K562 (cell line): ENCODE measurements around the gene ARHGEF16. TPM values are rescaled to one million over a fixed set of nuclear protein-coding genes. Genes with fewer than 3 reads are reported as not detected.

Experiments
- ATAC-seq: fragments of 200-7000 bp; cut with Tn5 transposase; 3 replicates; pipeline ENCODE4 v1.9.1; 2020; ENCODE audit warnings: moderate library complexity
- BruUV-seq: library from RNA; stranded (reverse); fragments of 400-500 nt; replicated peaks from 2 replicates; lab custom pipeline; 2021; lab: Mats Ljungman, UMichigan
- CTCF ChIA-PET: fragments of 300-600 bp; formaldehyde crosslinking; extraction: SDS; loops from one replicate; lab custom pipeline; 2021; ENCODE audit warnings: low intra/inter-chr PET ratio; lab: Yijun Ruan, JAX
- POLR2A ChIA-PET: fragments of 300-600, 350-650 bp; sonication (Branson Sonifier 250); formaldehyde crosslinking; extraction: SDS; loops from one replicate; lab custom pipeline; 2021; ENCODE audit warnings: antibody characterized with exemption, inconsistent platforms; lab: Yijun Ruan, JAX
- DNase-seq, 4 experiments: peaks; one replicate each; pipeline versions ENCODE4 v3.0.0 to v3.0.0-alpha.2; 2011 to 2018; ENCODE audit warnings: low spot score in 3 of 4, mixed read lengths in 3 of 4; ENCODE audit errors: extremely low read depth in 1 of 4
- FAIRE-seq: peaks from 2 replicates; lab custom pipeline; 2011; peaks lifted over from hg19 to GRCh38; lab: Jason Lieb, UNC
- H2AFZ ChIP-seq: 2 replicates; pipeline ENCODE4 v1.6.0; 2011; ENCODE audit warnings: low read depth, low read length, control low read depth, inconsistent platforms
- H3K27ac ChIP-seq: fragments of 200-600 bp; 3 replicates; pipeline ENCODE4 v1.8.0; 2011; ENCODE audit warnings: low read depth, mild to moderate bottlenecking, control low read depth, inconsistent platforms, low read length, moderate library complexity, mixed read lengths; ENCODE audit errors: extremely low read depth
- H3K27me3 ChIP-seq, 2 experiments: fragments of 300-600 bp in 1 of 2; 2 replicates in 1 of 2; 3 replicates in 1 of 2; pipeline versions ENCODE4 v1.6.0 to v1.8.0; 2011; ENCODE audit warnings: inconsistent platforms in 2 of 2, low read length in 2 of 2, mild to moderate bottlenecking in 1 of 2, mixed read lengths in 1 of 2, moderate library complexity in 1 of 2; ENCODE audit not compliant: control insufficient read depth in 2 of 2, insufficient read depth in 2 of 2
- H3K36me3 ChIP-seq: fragments of 300-600 bp; 3 replicates; pipeline ENCODE4 v1.8.0; 2011; ENCODE audit warnings: mild to moderate bottlenecking, low read length, inconsistent platforms; ENCODE audit not compliant: control insufficient read depth, insufficient read depth
- H3K4me1 ChIP-seq, 2 experiments: fragments of 200-600 bp in 1 of 2; replicated peaks in 1 of 2; 2 replicates in 1 of 2; 3 replicates in 1 of 2; pipeline versions ENCODE4 v1.5.1 to v1.8.0; 2011; ENCODE audit warnings: inconsistent platforms in 2 of 2, low read length in 2 of 2, mild to moderate bottlenecking in 1 of 2, mixed read lengths in 1 of 2, moderate library complexity in 1 of 2; ENCODE audit not compliant: control insufficient read depth in 2 of 2, insufficient read depth in 2 of 2
- H3K4me2 ChIP-seq: 2 replicates; pipeline ENCODE4 v1.6.1; 2011; ENCODE audit warnings: low read length, control low read depth, inconsistent platforms, mixed read lengths; ENCODE audit not compliant: insufficient read depth
- H3K4me3 ChIP-seq: fragments of 200-600 bp; sonication (generic), shearing (Covaris generic); 2 replicates; pipeline ENCODE4 v1.5.1; 2016; ENCODE audit warnings: control low read depth, inconsistent platforms
- H3K79me2 ChIP-seq: fragments of 200-600 bp; 3 replicates; pipeline ENCODE4 v1.8.0; 2011; ENCODE audit warnings: low read length, inconsistent platforms; ENCODE audit not compliant: control insufficient read depth, insufficient read depth
- H3K9ac ChIP-seq, 2 experiments: 2 replicates each; pipeline versions ENCODE4 v1.6.0 to v1.6.1; 2011; ENCODE audit warnings: low read depth in 2 of 2, low read length in 2 of 2, control low read depth in 1 of 2, inconsistent platforms in 1 of 2, mild to moderate bottlenecking in 1 of 2, mixed read lengths in 1 of 2; ENCODE audit not compliant: insufficient read depth in 1 of 2
- H3K9me1 ChIP-seq: one replicate; pipeline ENCODE4 v1.6.0; 2011; ENCODE audit warnings: inconsistent platforms, mild to moderate bottlenecking, low read length, moderate library complexity; ENCODE audit not compliant: control insufficient read depth, insufficient read depth
- H3K9me3 ChIP-seq: replicated peaks from 2 replicates; pipeline ENCODE4 v1.5.1; 2011; ENCODE audit warnings: low read depth, low read length, inconsistent platforms; ENCODE audit not compliant: control insufficient read depth, insufficient read depth
- H4K20me1 ChIP-seq: replicated peaks from 2 replicates; pipeline ENCODE4 v1.6.1; 2011; ENCODE audit warnings: low read length, inconsistent platforms, mixed read lengths; ENCODE audit not compliant: control insufficient read depth, insufficient read depth
- TEAD2 ChIP-seq: fragments of 450-650 bp; IDR thresholded peaks from 2 replicates; pipeline ENCODE4 v1.6.1; 2016; ENCODE audit warnings: missing genetic modification characterization, control low read depth, missing compliant biosample characterization
- WGBS: fragments of 100-300 bp; shearing (Covaris generic); methylation state at CpG from one replicate; pipeline ENCODE4 v1.1.6; 2016; ENCODE audit warnings: low coverage, mixed read lengths; ENCODE audit not compliant: insufficient coverage; ENCODE audit errors: missing lambda C conversion rate; 5-methylcytosine and 5-hydroxymethylcytosine counted together
- in situ Hi-C: fragments of 300-500 bp; cut with MboI; formaldehyde crosslinking; loops from 4 replicates; pipeline ENCODE4 v1.15.0; 2018; ENCODE audit warnings: inconsistent platforms, mixed read lengths
- intact Hi-C: fragments of 100-400 bp; cut with micrococcal nuclease; formaldehyde crosslinking; loops from 2 replicates; pipeline ENCODE4 v1.14.2; 2022
- polyA plus RNA-seq, 8 experiments: library from polyadenylated mRNA; depleted of rRNA in 4 of 8; stranded (reverse) in 5 of 8; unstranded in 3 of 8; fragments of >200 nt; fragmentation: Nextera tagmentation in 2 of 8; fragmentation: Illumina TruSeq in 1 of 8; extraction: Ambion mirVana in 2 of 8; extraction: Trizol in 1 of 8; gene quantifications; 2 replicates each; pipeline versions ENCODE4 v1.2.1 to v1.2.3, GENCODE V29; 2011 to 2014; ENCODE audit warnings: inconsistent platforms in 1 of 8, missing spikeins in 1 of 8
- total RNA-seq, 7 experiments: library from RNA; depleted of rRNA in 6 of 7; stranded (reverse); fragments of >200 nt in 6 of 7; fragmentation: Illumina TruSeq in 2 of 7; extraction: Trizol in 2 of 7; gene quantifications; 2 replicates each; pipeline versions ENCODE4 v1.2.1 to v1.2.3, GENCODE V29; 2011 to 2021; ENCODE audit warnings: low replicate concordance in 1 of 7
- TF ChIP-seq, protein P1 (sequence below), 2 experiments: IDR thresholded peaks in 1 of 2; conservative IDR thresholded peaks in 1 of 2; 2 replicates each; pipeline ENCODE4 v1.6.1; 2016; ENCODE audit warnings: low read depth in 2 of 2, mild to moderate bottlenecking in 1 of 2, missing compliant biosample characterization in 1 of 2, missing genetic modification characterization in 1 of 2, moderate library complexity in 1 of 2

ARHGEF16 gene
- total and polyA plus RNA-seq, 9 of the 15 experiments (the other 6 are each of a cell fraction or from before 2014, with no cell fraction given) = 0.15 to 1.2 (median 0.49) TPM; not detected in 2

DNA sequence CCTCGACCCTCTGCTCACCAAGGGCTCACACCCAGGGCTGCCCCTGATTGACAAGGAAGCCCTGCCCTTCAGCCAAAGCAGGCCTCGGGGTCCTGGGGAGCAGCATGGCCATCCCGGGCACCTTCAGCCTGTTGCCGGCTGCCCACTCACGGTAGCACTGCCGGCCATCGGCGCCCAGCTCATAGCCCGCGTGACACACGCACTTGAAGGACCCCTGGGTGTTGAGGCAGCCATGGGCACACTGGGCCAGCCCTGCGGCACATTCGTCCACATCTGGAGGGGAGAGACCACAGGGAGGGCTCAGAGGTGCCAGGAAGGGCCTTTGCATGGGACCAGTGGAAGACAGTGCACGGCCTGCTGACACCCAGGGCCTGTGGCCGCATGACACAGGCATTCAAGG, 57.4 kb downstream of the ARHGEF16 start:
- intact Hi-C loops (no loop called here), in situ Hi-C loops (no loop called here)
- DNase-seq = no peak
- no peak for FAIRE-seq
- WGBS = 3% methylated on average over 14 of the region's 15 CpGs
- Histone ChIP-seq H3K4me3 (no peak overlapping the region), H3K9ac (no peak overlapping the region), H3K4me2 (no peak overlapping the region), H3K9me3 (no peaks in the 10 kb centered on the region), H3K9me1 (no peaks in the 10 kb centered on the region), H3K27me3 (peaks cover 2 to 49% of the 10 kb centered on the region in 2 experiments; a peak in 4 of 5 replicates), H2AFZ (no peak overlapping the region), H3K4me1 (peaks cover 0 to 43% of the 10 kb centered on the region in 2 experiments; a peak in 2 of 5 replicates), H3K27ac (no peak overlapping the region), H4K20me1 (peaks cover 12% of the 10 kb centered on the region; the same call in 1 of the 2 replicates), H3K36me3 (no peaks in the 10 kb centered on the region), H3K79me2 (no peaks in the 10 kb centered on the region)
- POLR2A ChIA-PET = no interaction called here
- CTCF ChIA-PET = no interaction called here
- TF ChIP-seq, protein P1, sequence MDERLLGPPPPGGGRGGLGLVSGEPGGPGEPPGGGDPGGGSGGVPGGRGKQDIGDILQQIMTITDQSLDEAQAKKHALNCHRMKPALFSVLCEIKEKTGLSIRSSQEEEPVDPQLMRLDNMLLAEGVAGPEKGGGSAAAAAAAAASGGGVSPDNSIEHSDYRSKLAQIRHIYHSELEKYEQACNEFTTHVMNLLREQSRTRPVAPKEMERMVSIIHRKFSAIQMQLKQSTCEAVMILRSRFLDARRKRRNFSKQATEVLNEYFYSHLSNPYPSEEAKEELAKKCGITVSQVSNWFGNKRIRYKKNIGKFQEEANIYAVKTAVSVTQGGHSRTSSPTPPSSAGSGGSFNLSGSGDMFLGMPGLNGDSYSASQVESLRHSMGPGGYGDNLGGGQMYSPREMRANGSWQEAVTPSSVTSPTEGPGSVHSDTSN (CRISPR knock-in tag; IDR thresholded peaks at IDR 0.05; ENCODE audit: low read depth) = no peak
- TF ChIP-seq, protein P1 (tag; conservative IDR thresholded peaks at IDR 0.05; ENCODE audit: low read depth) = no peak
- no peak for TF ChIP-seq TEAD2 (tag)
- no peak for ATAC-seq
- BruUV-seq = no TSS peak
